A673 (cell line): ENCODE measurements around the gene INPP5A. TPM values are rescaled to one million over a fixed set of nuclear protein-coding genes. Genes with fewer than 3 reads are reported as not detected.

Experiments
- BruUV-seq: library from RNA; stranded (reverse); fragments of 400-500 nt; replicated peaks from 2 replicates; lab custom pipeline; 2021; lab: Mats Ljungman, UMichigan
- CTCF ChIA-PET: fragments of 300-600 bp; sonication (Branson Sonifier 250); formaldehyde crosslinking; loops from one replicate; lab custom pipeline; 2022; ENCODE audit warnings: antibody characterized with exemption; lab: Charles Lee
- POLR2A ChIA-PET: fragments of 300-600 bp; sonication (Branson Sonifier 250); formaldehyde crosslinking; loops from one replicate; lab custom pipeline; 2022; ENCODE audit warnings: antibody characterized with exemption; ENCODE audit not compliant: low non-redundant PET; lab: Charles Lee
- DNase-seq: peaks from one replicate; pipeline ENCODE4 v3.0.0-alpha.2; 2015; ENCODE audit warnings: low spot score
- H3K27ac ChIP-seq: fragments of 200-600 bp; sonication (generic); 2 replicates; pipeline ENCODE4 v1.5.1; 2016; ENCODE audit warnings: mixed run types, low read depth, mild to moderate bottlenecking, mixed read lengths, antibody characterized with exemption, low read length; ENCODE audit not compliant: poor library complexity, severe bottlenecking
- H3K27me3 ChIP-seq: fragments of 200-600 bp; sonication (generic); replicated peaks from 2 replicates; pipeline ENCODE4 v1.6.1; 2017; ENCODE audit warnings: mixed run types, low read depth, mild to moderate bottlenecking, mixed read lengths, antibody characterized with exemption, low read length; ENCODE audit not compliant: insufficient read depth, poor library complexity
- H3K36me3 ChIP-seq: fragments of 200-600 bp; sonication (generic); 2 replicates; pipeline ENCODE4 v1.6.1; 2016; ENCODE audit warnings: mixed run types, mild to moderate bottlenecking, mixed read lengths, antibody characterized with exemption, low read length; ENCODE audit not compliant: insufficient read depth, poor library complexity, severe bottlenecking
- H3K4me1 ChIP-seq: fragments of 200-600 bp; sonication (generic); 2 replicates; pipeline ENCODE4 v1.6.1; 2017; ENCODE audit warnings: mixed run types, mild to moderate bottlenecking, mixed read lengths, antibody characterized with exemption, low read length; ENCODE audit not compliant: insufficient read depth, poor library complexity, severe bottlenecking
- H3K4me3 ChIP-seq: fragments of 200-600 bp; sonication (generic); 2 replicates; pipeline ENCODE4 v1.5.1; 2016; ENCODE audit warnings: low read depth, mixed run types, mild to moderate bottlenecking, mixed read lengths, low read length; ENCODE audit not compliant: poor library complexity, severe bottlenecking
- H3K9me3 ChIP-seq: fragments of 200-600 bp; sonication (generic); 2 replicates; pipeline ENCODE4 v1.6.1; 2016; ENCODE audit warnings: mixed run types, low read depth, mild to moderate bottlenecking, mixed read lengths, antibody characterized with exemption, low read length; ENCODE audit not compliant: poor library complexity, severe bottlenecking
- EZH2 ChIP-seq: fragments of 200-600 bp; sonication (generic); IDR thresholded peaks from 2 replicates; pipeline ENCODE4 v1.6.1; 2017; ENCODE audit warnings: borderline replicate concordance, low read depth, mild to moderate bottlenecking, mixed read lengths, antibody characterized with exemption, low read length; ENCODE audit not compliant: poor library complexity, severe bottlenecking
- intact Hi-C: fragments of 100-400 bp; cut with micrococcal nuclease; formaldehyde crosslinking; loops from one replicate; pipeline ENCODE4 v1.10.0; 2022; ENCODE audit not compliant: unreplicated experiment
- total RNA-seq: library from RNA; stranded (reverse); gene quantifications from 2 replicates; pipeline ENCODE4 v1.2.3, GENCODE V29; 2021
- TF ChIP-seq, protein P1 (sequence below): fragments of 300-800, 200-600 bp; sonication (generic); conservative IDR thresholded peaks from 2 replicates; pipeline ENCODE4 v1.5.1; 2017; ENCODE audit warnings: low read depth, mild to moderate bottlenecking, antibody characterized with exemption, low read length, moderate library complexity, mixed read lengths

INPP5A gene
- total RNA-seq, 1 experiment from 2014 or later, result 21.8 TPM

DNA sequence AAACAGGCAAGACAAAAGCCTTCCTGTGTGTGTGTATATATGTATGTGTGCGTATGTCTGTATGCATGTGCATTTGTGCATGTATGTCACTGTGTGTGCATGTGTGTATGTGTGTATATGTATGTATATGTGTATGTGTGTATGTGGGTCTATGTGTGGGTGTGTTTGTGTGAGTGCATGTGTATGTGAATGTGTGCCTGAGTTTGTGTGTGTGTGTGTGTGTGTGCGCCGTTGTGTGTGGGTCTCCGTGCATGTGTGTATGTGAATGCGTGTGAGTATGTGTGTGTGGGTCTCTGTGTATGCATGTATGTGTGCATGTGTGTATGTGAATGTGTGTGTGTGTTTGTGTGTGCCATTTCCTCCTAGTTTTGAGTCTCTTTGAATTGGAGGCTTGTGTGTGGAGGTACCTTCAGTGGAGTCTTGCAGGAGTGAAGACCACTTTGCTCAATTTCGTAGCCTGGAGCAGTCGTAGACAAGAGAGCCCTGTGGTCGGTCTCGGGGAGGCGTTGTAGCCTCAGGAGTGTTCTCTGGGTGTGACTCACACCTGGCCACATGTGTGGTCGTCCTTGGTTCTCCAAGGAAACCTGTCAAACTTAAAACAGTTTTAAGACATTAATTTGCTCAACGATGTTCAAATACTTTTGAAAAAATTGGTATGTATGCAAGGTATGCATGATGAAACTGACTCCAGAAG is 28.1 kb downstream of the INPP5A start:
- TF ChIP-seq EZH2, result no peak
- TF ChIP-seq, protein P1, sequence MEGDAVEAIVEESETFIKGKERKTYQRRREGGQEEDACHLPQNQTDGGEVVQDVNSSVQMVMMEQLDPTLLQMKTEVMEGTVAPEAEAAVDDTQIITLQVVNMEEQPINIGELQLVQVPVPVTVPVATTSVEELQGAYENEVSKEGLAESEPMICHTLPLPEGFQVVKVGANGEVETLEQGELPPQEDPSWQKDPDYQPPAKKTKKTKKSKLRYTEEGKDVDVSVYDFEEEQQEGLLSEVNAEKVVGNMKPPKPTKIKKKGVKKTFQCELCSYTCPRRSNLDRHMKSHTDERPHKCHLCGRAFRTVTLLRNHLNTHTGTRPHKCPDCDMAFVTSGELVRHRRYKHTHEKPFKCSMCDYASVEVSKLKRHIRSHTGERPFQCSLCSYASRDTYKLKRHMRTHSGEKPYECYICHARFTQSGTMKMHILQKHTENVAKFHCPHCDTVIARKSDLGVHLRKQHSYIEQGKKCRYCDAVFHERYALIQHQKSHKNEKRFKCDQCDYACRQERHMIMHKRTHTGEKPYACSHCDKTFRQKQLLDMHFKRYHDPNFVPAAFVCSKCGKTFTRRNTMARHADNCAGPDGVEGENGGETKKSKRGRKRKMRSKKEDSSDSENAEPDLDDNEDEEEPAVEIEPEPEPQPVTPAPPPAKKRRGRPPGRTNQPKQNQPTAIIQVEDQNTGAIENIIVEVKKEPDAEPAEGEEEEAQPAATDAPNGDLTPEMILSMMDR, result no peak
- intact Hi-C loops, result no loop called here
- no peaks in the 10 kb centered on the region for H3K4me1 ChIP-seq
- no peak overlapping the region for H3K4me3 ChIP-seq
- ChIA-PET CTCF (no interaction called here), POLR2A (no interaction called here)
- BruUV-seq, result no TSS peak
- DNase-seq, result no peak
- H3K27me3 ChIP-seq, result no peaks in the 10 kb centered on the region
- H3K36me3 ChIP-seq, result no peaks in the 10 kb centered on the region
- no peaks in the 10 kb centered on the region for H3K9me3 ChIP-seq
- no peak overlapping the region for H3K27ac ChIP-seq

DNA sequence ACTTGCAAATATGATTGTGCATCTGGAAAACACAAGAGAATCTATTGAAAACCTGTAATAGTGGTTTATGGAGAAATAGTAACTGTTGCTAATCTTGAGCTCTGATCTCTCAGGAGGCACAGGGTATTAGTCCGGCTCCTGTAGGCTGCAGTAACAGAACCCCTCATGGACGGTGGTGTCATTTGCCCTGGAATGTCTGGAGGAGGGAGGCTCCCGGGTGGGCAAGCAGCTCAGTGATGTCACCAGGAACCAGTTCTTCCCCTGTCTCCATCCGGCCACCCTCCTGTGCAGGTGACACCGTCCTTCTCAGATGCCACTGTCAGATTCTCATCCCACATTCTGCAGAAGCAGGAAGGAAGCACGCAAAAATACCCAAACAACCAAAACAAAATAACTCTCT is 29.3 kb downstream of the INPP5A start:
- TF ChIP-seq, protein P1, result no peak
- no peak for TF ChIP-seq EZH2
- Histone ChIP-seq H3K27ac (no peak overlapping the region), H3K4me3 (no peak overlapping the region), H3K36me3 (no peaks in the 10 kb centered on the region), H3K9me3 (no peaks in the 10 kb centered on the region), H3K4me1 (peaks cover 5% of the 10 kb centered on the region), H3K27me3 (no peaks in the 10 kb centered on the region)
- intact Hi-C loops, result no loop called here
- BruUV-seq, result no TSS peak
- no peak for DNase-seq
- ChIA-PET POLR2A (no interaction called here), CTCF (no interaction called here)

DNA sequence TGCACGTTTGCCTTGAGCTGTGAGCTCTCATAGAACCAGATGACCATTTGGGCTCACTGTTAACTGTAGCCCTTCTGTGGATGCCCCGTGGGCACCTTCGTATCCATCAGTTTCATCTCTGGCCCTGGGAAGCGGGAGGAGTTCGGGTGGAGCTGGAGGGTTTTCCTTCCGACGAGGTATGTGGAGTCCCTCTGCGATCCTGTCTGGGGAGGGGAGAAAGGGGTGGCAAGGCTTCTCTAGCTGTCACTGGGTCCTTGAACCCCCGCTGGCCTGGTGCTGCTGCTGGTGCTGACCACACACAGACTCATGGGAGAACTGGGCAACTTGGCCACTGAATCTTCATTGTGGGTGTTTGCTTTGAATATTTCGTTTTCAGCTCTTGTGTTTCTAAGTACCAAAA is 32.7 kb downstream of the INPP5A start:
- H3K4me3 ChIP-seq, result no peak overlapping the region
- no peak overlapping the region for H3K27ac ChIP-seq
- no peaks in the 10 kb centered on the region for H3K9me3 ChIP-seq
- CTCF ChIA-PET, result no interaction called here
- no peaks in the 10 kb centered on the region for H3K27me3 ChIP-seq
- BruUV-seq, result no TSS peak
- intact Hi-C loops, result no loop called here
- no peak for DNase-seq
- peaks cover 8% of the 10 kb centered on the region for H3K4me1 ChIP-seq
- TF ChIP-seq EZH2, result no peak
- TF ChIP-seq, protein P1, result no peak
- POLR2A ChIA-PET, result no interaction called here
- no peaks in the 10 kb centered on the region for H3K36me3 ChIP-seq
